ENCODE measurements around the gene NR4A2.
"Not testable (repeated sequence)": the region's sequence is repeated elsewhere in the genome, so short reads cannot be mapped to it uniquely, and the experiment has no call there.

Gene NR4A2

GRCh38 chr2:156320486-156321098, 11.9 kb downstream of the NR4A2 start:
- DNase-seq, result no peak

- DNase-seq, result no peak
These were observed 12.6 kb downstream of the NR4A2 start for GRCh38 chr2:156319811-156320485.

- DNase-seq, result no peak
These were observed 14.9 kb downstream of the NR4A2 start for GRCh38 chr2:156317631-156318030.

- no peak for DNase-seq
These were observed 20.5 kb downstream of the NR4A2 start for GRCh38 chr2:156311976-156312375.

GRCh38 chr2:156310773-156311172, 21.7 kb downstream of the NR4A2 start:
- DNase-seq, result no peak

GRCh38 chr2:156309917-156310316, 22.6 kb downstream of the NR4A2 start:
- no peak for DNase-seq

- DNase-seq, result no peak
These were observed 23.4 kb downstream of the NR4A2 start for GRCh38 chr2:156309167-156309566.

GRCh38 chr2:156306821-156307220, 25.7 kb downstream of the NR4A2 start:
- no peak for DNase-seq

- no peak for DNase-seq
These were observed 27.4 kb downstream of the NR4A2 start for GRCh38 chr2:156305121-156305520.

- DNase-seq, result no peak
These were observed 32.2 kb downstream of the NR4A2 start for GRCh38 chr2:156300337-156300736.

- DNase-seq, result no peak
These were observed 37.5 kb downstream of the NR4A2 start for GRCh38 chr2:156294945-156295580.

- DNase-seq, result not testable (repeated sequence)
These were observed 39.1 kb downstream of the NR4A2 start for GRCh38 chr2:156293382-156293781.

GRCh38 chr2:156279446-156280150, 52.9 kb downstream of the NR4A2 start:
- no peak for DNase-seq
